GM12878 (cell line): ENCODE results near the gene FCHSD2. TPM values are rescaled to one million over a fixed set of nuclear protein-coding genes. Genes with fewer than 3 reads are reported as not detected.

Experiments used
- ATF7 ChIP-seq: fragments of 450-650 bp; IDR thresholded peaks from 2 replicates; pipeline ENCODE4 v1.6.1; 2016; ENCODE audit warnings: low read depth, mild to moderate bottlenecking
- BCL3 ChIP-seq: IDR thresholded peaks from 2 replicates; pipeline ENCODE4 v1.6.1; 2011; ENCODE audit warnings: borderline replicate concordance, low read depth, mild to moderate bottlenecking, moderate library complexity, low read length; ENCODE audit not compliant: insufficient read depth, poor library complexity, severe bottlenecking
- BHLHE40 ChIP-seq, 2 experiments: fragments of 450-650 bp in 1 of 2; IDR thresholded peaks; 2 replicates each; pipeline ENCODE4 v1.6.1; 2011 to 2017; ENCODE audit warnings: low read depth in 2 of 2, borderline replicate concordance in 1 of 2, improper control_type of control experiment in 1 of 2, low read length in 1 of 2, mild to moderate bottlenecking in 1 of 2
- BMI1 ChIP-seq: fragments of 450-650 bp; IDR thresholded peaks from 2 replicates; pipeline ENCODE4 v1.6.1; 2016; ENCODE audit warnings: mild to moderate bottlenecking, moderate library complexity, borderline replicate concordance
- CREM ChIP-seq: IDR thresholded peaks from 2 replicates; pipeline ENCODE4 v1.6.1; 2014; ENCODE audit warnings: antibody characterized with exemption, low read depth
- DPF2 ChIP-seq: fragments of 450-650 bp; IDR thresholded peaks from 2 replicates; pipeline ENCODE4 v1.6.1; 2017; ENCODE audit warnings: mild to moderate bottlenecking
- EGR1 ChIP-seq, 2 experiments: IDR thresholded peaks; 1 replicate in 1 of 2; 2 replicates in 1 of 2; pipeline ENCODE4 v1.6.1; 2011 to 2012; ENCODE audit warnings: low read depth in 2 of 2, low read length in 2 of 2, borderline replicate concordance in 1 of 2, mild to moderate bottlenecking in 1 of 2, moderate library complexity in 1 of 2
- GATAD2B ChIP-seq: fragments of 450-650 bp; conservative IDR thresholded peaks from 2 replicates; pipeline ENCODE4 v1.6.1; 2017; ENCODE audit warnings: low read depth, mild to moderate bottlenecking, moderate library complexity
- HDGF ChIP-seq: fragments of 450-650 bp; IDR thresholded peaks from 2 replicates; pipeline ENCODE4 v1.6.1; 2016; ENCODE audit warnings: antibody characterized with exemption
- IRF4 ChIP-seq: IDR thresholded peaks from 2 replicates; pipeline ENCODE4 v1.6.1; 2011; ENCODE audit warnings: low read depth, low read length
- JUND ChIP-seq: IDR thresholded peaks from 2 replicates; pipeline ENCODE4 v1.6.1; 2012; ENCODE audit warnings: low read depth, mild to moderate bottlenecking, low read length, improper control_type of control experiment, moderate library complexity
- KDM1A ChIP-seq: fragments of 200-600 bp; sonication (generic); IDR thresholded peaks from 2 replicates; pipeline ENCODE4 v1.6.1; 2016; ENCODE audit warnings: borderline replicate concordance
- MEF2B ChIP-seq: fragments of 450-650 bp; IDR thresholded peaks from 2 replicates; pipeline ENCODE4 v1.6.1; 2018; ENCODE audit warnings: mild to moderate bottlenecking, moderate library complexity; ENCODE audit not compliant: partially characterized antibody, poor library complexity, severe bottlenecking
- MYB ChIP-seq: fragments of 150-350 bp; IDR thresholded peaks from 2 replicates; pipeline ENCODE4 v1.6.1; 2014; ENCODE audit warnings: mild to moderate bottlenecking, low read depth, low read length, borderline replicate concordance
- NRF1 ChIP-seq: conservative IDR thresholded peaks from 2 replicates; pipeline ENCODE4 v1.6.1; 2011; ENCODE audit warnings: mild to moderate bottlenecking, low read depth, low read length, improper control_type of control experiment
- PAX5 ChIP-seq: IDR thresholded peaks from 2 replicates; pipeline ENCODE4 v1.6.1; 2011; ENCODE audit warnings: low read depth, low read length, borderline replicate concordance
- POLR2AphosphoS2 ChIP-seq: IDR thresholded peaks from 2 replicates; pipeline ENCODE4 v1.6.1; 2011; ENCODE audit warnings: low read depth, mild to moderate bottlenecking, low read length, improper control_type of control experiment, moderate library complexity
- RELA ChIP-seq: fragments of 450-650 bp; IDR thresholded peaks from 2 replicates; pipeline ENCODE4 v1.8.0; 2014; ENCODE audit warnings: borderline replicate concordance; ENCODE audit not compliant: partially characterized antibody
- SMAD5 ChIP-seq: IDR thresholded peaks from 2 replicates; pipeline ENCODE4 v1.6.1; 2016; ENCODE audit warnings: antibody characterized with exemption, low read depth
- SUZ12 ChIP-seq: fragments of 200-600 bp; sonication (generic); IDR thresholded peaks from one replicate; pipeline ENCODE4 v1.6.1; 2018; ENCODE audit warnings: antibody characterized with exemption, mild to moderate bottlenecking; ENCODE audit not compliant: unreplicated experiment
- TBL1XR1 ChIP-seq: IDR thresholded peaks from 2 replicates; pipeline ENCODE4 v1.6.1; 2012; ENCODE audit warnings: low read depth, low read length, improper control_type of control experiment
- YY1 ChIP-seq: IDR thresholded peaks from 2 replicates; pipeline ENCODE4 v1.6.1; 2011; ENCODE audit warnings: low read depth, mild to moderate bottlenecking, low read length
- ZBED1 ChIP-seq: IDR thresholded peaks from 2 replicates; pipeline ENCODE4 v1.6.1; 2016; ENCODE audit warnings: borderline replicate concordance
- ZNF207 ChIP-seq: fragments of 450-650 bp; IDR thresholded peaks from 2 replicates; pipeline ENCODE4 v1.6.1; 2014; ENCODE audit warnings: antibody characterized with exemption, mild to moderate bottlenecking, borderline replicate concordance
- ZNF592 ChIP-seq: fragments of 450-650 bp; IDR thresholded peaks from 2 replicates; pipeline ENCODE4 v1.6.1; 2017; ENCODE audit warnings: mild to moderate bottlenecking, moderate library complexity
- ZZZ3 ChIP-seq: IDR thresholded peaks from 2 replicates; pipeline ENCODE4 v1.6.1; 2011; ENCODE audit warnings: low read depth; ENCODE audit not compliant: control insufficient read depth, insufficient read length
- polyA plus RNA-seq, 11 experiments: library from polyadenylated mRNA; depleted of rRNA in 4 of 11; unstranded in 6 of 11; stranded (reverse) in 5 of 11; fragments of >200 nt; fragmentation: Nextera tagmentation in 4 of 11; fragmentation: Illumina TruSeq in 1 of 11; extraction: Ambion mirVana in 4 of 11; extraction: Trizol in 1 of 11; gene quantifications; 1 replicate in 1 of 11; 2 replicates in 10 of 11; pipeline versions ENCODE4 v1.2.1 to v1.2.3, GENCODE V29; 2011 to 2016; ENCODE audit warnings: inconsistent platforms in 2 of 11, missing spikeins in 2 of 11, low read depth in 1 of 11
- total RNA-seq, 4 experiments: library from RNA; depleted of rRNA in 3 of 4; stranded (reverse); fragments of >200 nt in 3 of 4; fragmentation: Illumina TruSeq in 1 of 4; extraction: Trizol in 1 of 4; gene quantifications; 2 replicates each; pipeline versions ENCODE4 v1.2.1 to v1.2.3, GENCODE V29; 2013 to 2021

Gene FCHSD2
- total and polyA plus RNA-seq, 10 of the 15 experiments (the other 5 are each of a cell fraction or from before 2014, with no cell fraction given) = 13.2 to 89.8 (median 47.8) TPM

- peak; percentile 65 for TF ChIP-seq BCL3
- no peak for TF ChIP-seq RELA
- no peak for TF ChIP-seq ZNF592
- TF ChIP-seq IRF4 = 0 out of 2 replicates have a peak, but pooled peaks have one; percentile 3
- TF ChIP-seq JUND = no peak
- TF ChIP-seq ZZZ3 = no peak
- peak; percentile 8; the same call in 1 of the 2 replicates for TF ChIP-seq DPF2
- TF ChIP-seq SUZ12 = no peak
- TF ChIP-seq ATF7 = no peak
- TF ChIP-seq PAX5 = peak; percentile 9; the same call in 1 of the 2 replicates
- 0 out of 4 replicates have a peak, but pooled peaks of 1 of the 2 experiments have one; percentile 19 for TF ChIP-seq BHLHE40 (IDR thresholded peaks at IDR 0.05; ENCODE audit: borderline replicate concordance in 1 of 2, low read depth in 2 of 2, low read length in 1 of 2)
- TF ChIP-seq CREM = peak; percentile 3; the same call in 1 of the 2 replicates
- TF ChIP-seq ZBED1 = no peak
- peak; percentile 69; the same call in 1 of the 2 replicates for TF ChIP-seq HDGF
- 0 out of 2 replicates have a peak, but pooled peaks have one; percentile 6 for TF ChIP-seq YY1
- TF ChIP-seq BMI1 = no peak
- TF ChIP-seq TBL1XR1 = 0 out of 2 replicates have a peak, but pooled peaks have one; percentile 23
- TF ChIP-seq MEF2B = no peak
- TF ChIP-seq GATAD2B = peak; percentile 2
- TF ChIP-seq NRF1 = no peak
- 0 out of 2 replicates have a peak, but pooled peaks have one; percentile 6 for TF ChIP-seq POLR2AphosphoS2
- TF ChIP-seq EGR1 (IDR thresholded peaks at IDR 0.05; ENCODE audit: borderline replicate concordance in 1 of 2, low read depth in 2 of 2, low read length in 2 of 2) = peak in 1 of 2 experiments; percentile 11; a peak in 1 of 3 replicates
- peak; percentile 66; the same call in 1 of the 2 replicates for TF ChIP-seq ZNF207
- TF ChIP-seq KDM1A = no peak
- TF ChIP-seq SMAD5 = 0 out of 2 replicates have a peak, but pooled peaks have one; percentile 15
- no peak for TF ChIP-seq MYB
Observed at GRCh38 chr11:73141309-73142127, 600 bp downstream of the FCHSD2 start (continued).
